ENCODE data around the gene SHBG. TPM values are rescaled to one million over a fixed set of nuclear protein-coding genes. Genes with fewer than 3 reads are reported as not detected.

The SHBG gene
- total RNA-seq, 2 experiments from 2014 or later, result not detected

DNA sequence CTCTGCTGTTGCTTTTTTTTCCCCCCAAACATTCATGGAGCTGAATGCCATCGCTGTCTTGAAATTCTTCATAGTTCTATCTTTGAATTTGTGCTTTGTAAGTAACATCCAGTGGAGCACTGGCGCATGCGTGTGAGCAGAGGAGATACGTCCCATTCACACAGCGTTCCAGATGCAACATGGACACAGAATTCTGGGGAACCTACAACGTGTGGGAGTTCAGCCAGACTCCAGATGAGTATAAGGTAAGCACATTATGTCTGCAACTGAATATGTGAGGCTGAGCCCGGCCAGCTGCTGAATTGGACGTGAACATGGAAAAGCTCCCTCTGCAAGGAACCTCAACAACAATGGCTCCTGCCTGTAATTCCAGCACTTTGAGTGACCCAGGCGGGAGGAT is 16.5 kb downstream of the SHBG start:
- H3K27me3 Mint-ChIP-seq, result peaks cover 44% of the 10 kb centered on the region
- H3K4me3 Mint-ChIP-seq, result no peak overlapping the region
- POLR2A ChIA-PET, result no interaction called here
- H3K4me1 Mint-ChIP-seq (ENCODE audit: low read depth), result peaks cover 29% of the 10 kb centered on the region
- TF ChIP-seq, protein P1, sequence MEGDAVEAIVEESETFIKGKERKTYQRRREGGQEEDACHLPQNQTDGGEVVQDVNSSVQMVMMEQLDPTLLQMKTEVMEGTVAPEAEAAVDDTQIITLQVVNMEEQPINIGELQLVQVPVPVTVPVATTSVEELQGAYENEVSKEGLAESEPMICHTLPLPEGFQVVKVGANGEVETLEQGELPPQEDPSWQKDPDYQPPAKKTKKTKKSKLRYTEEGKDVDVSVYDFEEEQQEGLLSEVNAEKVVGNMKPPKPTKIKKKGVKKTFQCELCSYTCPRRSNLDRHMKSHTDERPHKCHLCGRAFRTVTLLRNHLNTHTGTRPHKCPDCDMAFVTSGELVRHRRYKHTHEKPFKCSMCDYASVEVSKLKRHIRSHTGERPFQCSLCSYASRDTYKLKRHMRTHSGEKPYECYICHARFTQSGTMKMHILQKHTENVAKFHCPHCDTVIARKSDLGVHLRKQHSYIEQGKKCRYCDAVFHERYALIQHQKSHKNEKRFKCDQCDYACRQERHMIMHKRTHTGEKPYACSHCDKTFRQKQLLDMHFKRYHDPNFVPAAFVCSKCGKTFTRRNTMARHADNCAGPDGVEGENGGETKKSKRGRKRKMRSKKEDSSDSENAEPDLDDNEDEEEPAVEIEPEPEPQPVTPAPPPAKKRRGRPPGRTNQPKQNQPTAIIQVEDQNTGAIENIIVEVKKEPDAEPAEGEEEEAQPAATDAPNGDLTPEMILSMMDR (IDR thresholded peaks at IDR 0.05), result no peak
- H3K27me3 ChIP-seq (ENCODE audit: control insufficient read depth in 1 of 2, insufficient read depth in 2 of 2, low read length in 2 of 2), result peaks cover 22 to 27% of the 10 kb centered on the region in 2 experiments
- H3K9me3 ChIP-seq (ENCODE audit: control insufficient read depth in 1 of 2, insufficient read depth in 1 of 2, low read length in 2 of 2), result peaks cover 0 to 8% of the 10 kb centered on the region in 2 experiments
- CTCF ChIA-PET, result no interaction called here
- H3K36me3 ChIP-seq (ENCODE audit: insufficient read depth, low read length), result no peaks in the 10 kb centered on the region
- no peak overlapping the region for H3K27ac ChIP-seq (ENCODE audit: low read depth in 1 of 2, low read length in 2 of 2)
- H3K9me3 Mint-ChIP-seq, result no peaks in the 10 kb centered on the region
- H3K4me1 ChIP-seq (ENCODE audit: insufficient read depth, low read length), result peaks cover 24% of the 10 kb centered on the region
- ATAC-seq (ENCODE audit: poor library complexity) (no peak), DNase-seq (no peak)
- H3K27ac Mint-ChIP-seq, result no peak overlapping the region
- intact Hi-C loops (cut with DNase I, micrococcal nuclease), result no loop called here
- H3K36me3 Mint-ChIP-seq (ENCODE audit: low read depth), result no peaks in the 10 kb centered on the region
- H3K4me3 ChIP-seq (ENCODE audit: low read length), result no peak overlapping the region

DNA sequence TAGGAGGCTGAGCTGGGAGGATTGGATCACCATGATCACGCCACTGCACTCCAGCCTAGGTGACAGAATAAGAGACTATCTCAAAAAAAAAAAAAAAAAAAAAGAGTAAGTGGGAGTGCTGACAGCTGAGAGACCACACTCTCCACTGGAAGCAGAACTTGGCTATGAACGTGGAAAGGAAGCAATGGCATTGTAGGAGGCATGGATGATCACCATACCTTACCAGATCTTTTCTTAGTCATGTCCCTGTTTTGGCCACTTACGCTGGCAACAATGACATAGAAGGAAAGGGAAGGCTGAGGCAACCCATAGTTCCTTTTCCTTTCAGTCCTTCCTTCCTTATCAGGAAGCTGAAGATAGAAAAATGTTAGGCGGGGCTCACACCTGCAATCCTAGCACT is 17.1 kb downstream of the SHBG start:
- Mint-ChIP-seq H3K27me3 (peaks cover 46% of the 10 kb centered on the region), H3K9me3 (no peaks in the 10 kb centered on the region), H3K4me3 (no peak overlapping the region), H3K4me1 (ENCODE audit: low read depth) (peaks cover 25% of the 10 kb centered on the region), H3K27ac (no peak overlapping the region), H3K36me3 (ENCODE audit: low read depth) (no peaks in the 10 kb centered on the region)
- intact Hi-C loops (cut with DNase I, micrococcal nuclease), result no loop called here
- TF ChIP-seq, protein P1 (IDR thresholded peaks at IDR 0.05), result no peak
- Histone ChIP-seq H3K9me3 (ENCODE audit: control insufficient read depth in 1 of 2, insufficient read depth in 1 of 2, low read length in 2 of 2) (peaks cover 0 to 8% of the 10 kb centered on the region in 2 experiments), H3K36me3 (ENCODE audit: insufficient read depth, low read length) (no peaks in the 10 kb centered on the region), H3K27me3 (ENCODE audit: control insufficient read depth in 1 of 2, insufficient read depth in 2 of 2, low read length in 2 of 2) (peaks cover 25 to 33% of the 10 kb centered on the region in 2 experiments), H3K4me1 (ENCODE audit: insufficient read depth, low read length) (peaks cover 28% of the 10 kb centered on the region), H3K27ac (ENCODE audit: low read depth in 1 of 2, low read length in 2 of 2) (no peak overlapping the region), H3K4me3 (ENCODE audit: low read length) (no peak overlapping the region)
- ATAC-seq (ENCODE audit: poor library complexity) (no peak), DNase-seq (no peak)
- ChIA-PET POLR2A (no interaction called here), CTCF (interaction anchor here (0.7 to 2.0 kb wide), 2 partner anchors 41 to 573 kb away, joined by 3 to 6 read pairs; partner anchors contain the start of gene TP53)

DNA sequence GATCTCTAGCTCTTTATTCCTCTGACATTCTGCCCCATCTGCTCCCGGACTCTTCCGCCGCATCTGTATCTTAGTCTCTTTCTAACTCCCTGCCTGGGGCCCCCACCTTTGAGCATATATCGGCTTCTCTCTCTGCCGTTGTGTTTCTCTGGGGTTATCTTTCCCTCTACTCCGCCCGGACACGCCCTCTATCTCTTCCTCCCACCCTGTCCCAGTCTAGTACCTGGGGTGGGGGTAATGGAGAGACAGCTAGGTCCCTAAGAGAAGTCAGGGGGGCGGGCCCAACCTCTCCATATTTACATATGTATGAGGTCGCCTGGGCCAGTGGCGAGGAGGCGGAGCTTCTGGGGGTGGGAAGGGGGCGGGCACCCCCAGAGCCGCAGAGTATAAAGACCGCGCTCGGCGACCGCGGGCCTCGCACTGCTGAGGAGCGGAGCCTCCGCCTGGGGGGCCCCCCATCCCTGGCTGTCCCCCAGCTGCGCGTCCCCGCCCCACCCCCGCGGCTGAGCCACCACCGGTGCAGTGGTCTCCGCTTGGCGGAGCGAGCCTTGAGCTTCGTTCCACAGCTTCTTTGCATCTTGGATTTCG is 20.7 kb downstream of the SHBG start, which contains the start of gene ATP1B2:
Gene ATP1B2 (plus strand): TSS at position 418 of the 588 bp plus-strand sequence. CDS start 593 bp downstream, outside the sequence.
- ChIA-PET POLR2A (interaction anchor here (0.7 to 3.4 kb wide), 10 partner anchors 9 to 785 kb away, joined by 3 to 78 read pairs (median 6); partner anchors contain the start of genes FXR2, MPDU1, NDEL1 and RNF227), CTCF (interaction anchor here (1.3 to 4.1 kb wide), 3 partner anchors 18 to 38 kb away, joined by 7 to 21 read pairs (median 8); partner anchors contain the start of genes FXR2, TP53 and WRAP53)
- Mint-ChIP-seq H3K36me3 (ENCODE audit: low read depth) (no peaks in the 10 kb centered on the region), H3K27me3 (peaks cover 62% of the 10 kb centered on the region), H3K4me1 (ENCODE audit: low read depth) (peaks cover 22% of the 10 kb centered on the region), H3K27ac (no peak within 1 kb of the TSS), H3K9me3 (no peaks in the 10 kb centered on the region), H3K4me3 (peak within 1 kb of the TSS; percentile 85)
- H3K36me3 ChIP-seq (ENCODE audit: insufficient read depth, low read length), result no peaks in the 10 kb centered on the region
- peaks cover 0 to 8% of the 10 kb centered on the region in 2 experiments for H3K9me3 ChIP-seq (ENCODE audit: control insufficient read depth in 1 of 2, insufficient read depth in 1 of 2, low read length in 2 of 2)
- DNase-seq (peak; percentile 56 to 88 (median 69)), ATAC-seq (ENCODE audit: poor library complexity) (peak; percentile 94)
- peak within 1 kb of the TSS; percentile 52 for H3K4me3 ChIP-seq (ENCODE audit: low read length)
- intact Hi-C loops (cut with DNase I, micrococcal nuclease), result loop anchor here (1.0 to 5.0 kb wide), 2 partner anchors 35 to 37 kb away; partner anchors contain the start of genes TP53 (in 1 of the 2) and WRAP53 (in 1 of the 2)
- H3K27ac ChIP-seq (ENCODE audit: low read depth in 1 of 2, low read length in 2 of 2), result no peak within 1 kb of the TSS
- TF ChIP-seq, protein P1 (IDR thresholded peaks at IDR 0.05), result no peak
- H3K27me3 ChIP-seq (ENCODE audit: control insufficient read depth in 1 of 2, insufficient read depth in 2 of 2, low read length in 2 of 2), result peaks cover 27 to 43% of the 10 kb centered on the region in 2 experiments
- H3K4me1 ChIP-seq (ENCODE audit: insufficient read depth, low read length), result peaks cover 23% of the 10 kb centered on the region
